C4-2B (cell line): ENCODE data around the gene TCF12.

Experiments used
- H3K27ac ChIP-seq: fragments of 450-650 bp; 2 replicates; pipeline ENCODE4 v1.5.1; 2017
- ZFX ChIP-seq: fragments of 450-650 bp; IDR thresholded peaks from 2 replicates; pipeline ENCODE4 v1.6.1; 2017
- TF ChIP-seq, protein P1 (sequence below): fragments of 450-650 bp; conservative IDR thresholded peaks from 2 replicates; pipeline ENCODE4 v1.5.1; 2017; ENCODE audit warnings: mild to moderate bottlenecking

The TCF12 gene

DNA sequence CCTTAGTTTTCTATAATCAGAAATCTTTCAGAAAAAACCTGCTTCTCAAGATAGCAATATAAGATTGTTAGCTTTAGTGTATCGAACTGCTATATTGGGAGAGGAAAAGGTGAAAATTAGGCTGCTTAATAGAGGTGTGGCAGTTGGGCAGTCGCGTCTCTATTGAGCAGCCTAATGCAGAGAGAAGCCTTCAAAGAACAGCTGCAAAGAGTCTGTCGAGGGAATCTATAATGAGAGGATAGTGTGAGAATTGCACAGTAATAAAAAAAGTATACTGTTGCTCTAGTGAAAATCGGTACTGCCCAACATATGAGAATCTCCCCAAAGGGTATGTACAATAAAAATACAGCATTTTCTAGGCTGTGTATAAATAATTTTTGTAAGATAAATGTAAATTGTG lies 184.4 kb downstream of the TCF12 start:
- H3K27ac ChIP-seq, result no peak overlapping the region
- TF ChIP-seq ZFX, result no peak
- TF ChIP-seq, protein P1, sequence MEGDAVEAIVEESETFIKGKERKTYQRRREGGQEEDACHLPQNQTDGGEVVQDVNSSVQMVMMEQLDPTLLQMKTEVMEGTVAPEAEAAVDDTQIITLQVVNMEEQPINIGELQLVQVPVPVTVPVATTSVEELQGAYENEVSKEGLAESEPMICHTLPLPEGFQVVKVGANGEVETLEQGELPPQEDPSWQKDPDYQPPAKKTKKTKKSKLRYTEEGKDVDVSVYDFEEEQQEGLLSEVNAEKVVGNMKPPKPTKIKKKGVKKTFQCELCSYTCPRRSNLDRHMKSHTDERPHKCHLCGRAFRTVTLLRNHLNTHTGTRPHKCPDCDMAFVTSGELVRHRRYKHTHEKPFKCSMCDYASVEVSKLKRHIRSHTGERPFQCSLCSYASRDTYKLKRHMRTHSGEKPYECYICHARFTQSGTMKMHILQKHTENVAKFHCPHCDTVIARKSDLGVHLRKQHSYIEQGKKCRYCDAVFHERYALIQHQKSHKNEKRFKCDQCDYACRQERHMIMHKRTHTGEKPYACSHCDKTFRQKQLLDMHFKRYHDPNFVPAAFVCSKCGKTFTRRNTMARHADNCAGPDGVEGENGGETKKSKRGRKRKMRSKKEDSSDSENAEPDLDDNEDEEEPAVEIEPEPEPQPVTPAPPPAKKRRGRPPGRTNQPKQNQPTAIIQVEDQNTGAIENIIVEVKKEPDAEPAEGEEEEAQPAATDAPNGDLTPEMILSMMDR, result no peak

DNA sequence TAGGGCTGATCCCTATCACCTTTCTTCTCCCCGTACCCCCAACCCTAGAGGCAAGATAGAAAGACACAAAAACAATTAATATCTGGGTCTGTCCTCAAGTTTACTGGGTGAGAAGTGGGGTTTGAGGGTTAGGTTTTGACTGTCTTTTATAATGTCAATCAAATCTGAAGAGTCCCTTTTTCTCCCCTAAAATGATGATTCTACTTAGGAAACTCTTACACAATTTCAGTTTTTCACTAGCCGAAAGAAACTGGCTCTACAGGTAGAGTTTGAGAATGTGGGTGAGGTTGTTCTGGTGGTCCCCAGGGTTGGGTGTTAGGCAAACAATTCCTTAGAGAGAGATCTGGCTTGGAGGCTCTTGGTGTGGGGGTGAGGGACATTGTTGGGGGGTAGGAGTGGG lies 189.9 kb downstream of the TCF12 start:
- no peak for TF ChIP-seq ZFX
- TF ChIP-seq, protein P1, result no peak
- no peak overlapping the region for H3K27ac ChIP-seq

DNA sequence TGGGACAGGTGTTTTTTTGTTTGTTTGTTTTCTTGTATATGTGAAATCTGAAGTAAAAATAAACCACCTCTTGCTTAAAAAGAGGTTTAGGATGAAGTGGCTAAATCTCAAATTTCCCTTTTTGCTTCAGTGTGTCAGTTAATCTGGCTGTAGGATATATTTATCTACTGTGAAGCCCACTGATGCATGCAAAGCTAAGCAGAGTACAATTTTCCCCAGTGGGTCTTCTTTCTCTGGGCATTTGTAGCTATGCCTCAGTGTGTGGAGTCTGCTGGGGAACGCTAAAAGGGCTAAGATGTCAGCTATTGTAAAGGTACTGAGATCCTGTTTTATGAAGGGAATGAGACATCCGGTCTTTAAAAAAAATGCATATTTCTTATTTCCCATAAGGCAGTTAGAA lies 190.6 kb downstream of the TCF12 start:
- H3K27ac ChIP-seq, result no peak overlapping the region
- TF ChIP-seq ZFX, result no peak
- TF ChIP-seq, protein P1, result no peak

DNA sequence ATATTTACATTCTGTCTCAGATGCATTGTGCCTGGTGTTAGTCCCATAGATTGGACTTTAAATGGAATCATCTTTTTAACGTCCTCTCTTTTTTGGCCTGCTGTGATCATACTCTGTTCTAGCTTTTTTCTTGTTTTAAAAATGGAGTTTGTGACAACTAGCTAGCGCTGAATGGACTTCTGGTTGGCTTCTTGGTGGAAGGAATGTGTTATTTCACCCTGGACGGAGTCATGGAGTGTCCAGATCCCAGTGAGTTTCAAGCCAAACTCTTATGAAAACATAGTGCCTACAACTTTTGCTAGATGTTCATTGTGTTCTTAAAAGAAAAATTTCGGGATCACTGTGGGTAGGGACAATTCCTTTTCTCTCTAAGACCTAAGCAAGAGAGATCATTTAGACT lies 192.6 kb downstream of the TCF12 start:
- TF ChIP-seq, protein P1, result no peak
- no peak for TF ChIP-seq ZFX
- no peak overlapping the region for H3K27ac ChIP-seq

DNA sequence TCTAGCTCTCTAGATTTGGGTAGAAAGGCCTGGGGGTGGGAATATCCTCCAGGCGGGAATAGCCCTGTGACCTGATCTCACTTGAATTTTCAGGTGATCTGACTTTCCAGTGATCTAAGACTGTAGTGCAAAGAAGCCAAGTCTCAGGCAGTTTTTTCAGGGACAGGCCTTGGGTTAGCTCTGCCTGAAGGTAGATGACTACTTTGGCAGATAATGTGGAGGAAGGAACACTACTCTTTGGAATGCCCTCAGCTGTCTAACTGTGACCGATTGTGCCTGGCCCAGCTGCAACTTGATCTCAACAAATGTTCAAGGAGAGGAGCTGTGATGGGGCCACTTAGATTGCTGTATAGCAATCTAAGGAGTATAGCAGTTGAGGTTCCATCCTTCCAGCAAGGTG lies 193.7 kb downstream of the TCF12 start:
- TF ChIP-seq, protein P1, result no peak
- no peak for TF ChIP-seq ZFX
- no peak overlapping the region for H3K27ac ChIP-seq

DNA sequence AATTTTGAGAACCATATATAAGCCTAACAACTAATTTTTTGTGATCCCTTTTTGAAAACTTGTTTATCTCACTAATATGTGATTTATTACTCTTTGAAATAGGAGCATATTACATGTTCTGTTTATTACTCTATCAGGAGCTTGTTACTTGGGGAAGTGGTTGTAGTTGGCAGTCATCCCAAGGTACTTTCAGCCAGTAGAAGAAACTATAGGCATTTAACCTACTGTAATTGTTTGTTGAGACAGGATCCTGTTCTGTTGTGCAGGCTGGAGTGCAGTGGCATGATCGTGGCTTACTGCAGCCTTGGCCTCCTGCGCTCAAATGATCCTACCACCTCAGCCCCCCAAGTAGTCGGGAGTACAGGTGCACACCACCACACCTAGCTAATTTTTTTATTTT lies 195.6 kb downstream of the TCF12 start:
- no peak overlapping the region for H3K27ac ChIP-seq
- no peak for TF ChIP-seq ZFX
- TF ChIP-seq, protein P1, result no peak

DNA sequence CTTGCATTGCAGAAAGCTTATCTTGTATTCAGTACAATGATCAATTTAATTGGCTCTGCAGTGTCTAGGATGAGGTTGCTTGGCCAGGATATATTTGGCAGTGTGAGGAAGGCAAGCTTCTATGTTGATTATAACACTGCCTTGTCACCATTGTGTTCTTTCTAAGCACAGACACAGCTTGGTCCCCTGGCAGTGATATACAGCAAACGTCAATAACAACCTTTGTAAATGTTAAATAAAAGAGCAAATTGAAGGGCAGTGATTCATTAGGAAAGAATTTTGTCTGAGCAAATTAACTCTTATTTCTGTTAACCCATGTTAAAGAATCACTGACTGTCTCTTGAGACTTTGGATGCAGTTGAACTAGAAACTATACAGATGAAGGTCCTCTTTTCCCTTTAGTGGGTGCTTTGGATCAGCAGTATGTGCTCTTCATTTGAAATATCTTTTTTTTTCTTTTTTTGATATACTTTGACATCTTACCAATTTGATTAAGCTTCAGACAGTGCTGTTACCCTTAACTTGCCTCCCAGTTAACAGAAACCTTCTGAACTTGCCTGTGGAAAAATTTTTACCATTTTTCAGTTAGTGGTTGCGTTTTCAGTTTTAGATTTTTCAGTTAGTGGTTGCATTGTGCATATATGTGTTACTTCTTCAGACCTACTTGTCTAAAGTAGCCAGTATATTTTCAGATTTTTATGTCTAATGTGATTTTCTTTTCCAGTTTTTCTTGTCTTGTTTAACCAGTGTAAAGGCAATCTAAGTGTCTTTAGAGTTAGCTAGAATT lies 199.8 kb downstream of the TCF12 start:
- H3K27ac ChIP-seq, result no peak overlapping the region
- TF ChIP-seq, protein P1, result no peak
- no peak for TF ChIP-seq ZFX
